K562 (cell line): ENCODE results near the gene DCAF15. TPM values are rescaled to one million over a fixed set of nuclear protein-coding genes. Genes with fewer than 3 reads are reported as not detected.
A peak's percentile ranks its signal among the peaks of the same experiment; 100 is the strongest.

Source experiments
- CREB1 ChIP-seq, 2 experiments: sonication (generic) in 1 of 2; formaldehyde crosslinking in 1 of 2; IDR thresholded peaks; 2 replicates each; pipeline versions ENCODE4 v1.6.1 to v1.8.0; 2012 to 2022; ENCODE audit warnings: inconsistent platforms in 1 of 2, mild to moderate bottlenecking in 1 of 2, missing genetic modification reagents in 1 of 2, moderate library complexity in 1 of 2
- FOXA1 ChIP-seq: fragments of 450-650 bp; IDR thresholded peaks from 2 replicates; pipeline ENCODE4 v1.6.1; 2016; ENCODE audit warnings: mild to moderate bottlenecking, borderline replicate concordance
- HDAC8 ChIP-seq: fragments of 450-650 bp; IDR thresholded peaks from 2 replicates; pipeline ENCODE4 v1.6.1; 2016; ENCODE audit warnings: mild to moderate bottlenecking, missing genetic modification characterization, moderate library complexity, missing compliant biosample characterization
- MAFK ChIP-seq: IDR thresholded peaks from 2 replicates; pipeline ENCODE4 v1.6.1; 2011; ENCODE audit warnings: low read length, improper control_type of control experiment
- MBD2 ChIP-seq: sonication (generic); IDR thresholded peaks from 2 replicates; pipeline ENCODE4 v1.6.1; 2016; ENCODE audit warnings: low read depth, borderline replicate concordance
- MXI1 ChIP-seq: IDR thresholded peaks from 2 replicates; pipeline ENCODE4 v1.6.1; 2011; ENCODE audit warnings: low read depth, mild to moderate bottlenecking, improper control_type of control experiment, low read length
- NFE2L1 ChIP-seq: fragments of 450-650 bp; IDR thresholded peaks from 2 replicates; pipeline ENCODE4 v1.6.1; 2016; ENCODE audit warnings: missing genetic modification characterization, low read depth, mild to moderate bottlenecking, missing compliant biosample characterization, moderate library complexity, borderline replicate concordance
- NR2C2 ChIP-seq, 2 experiments: fragments of 200-800 bp in 1 of 2; sonication (Bioruptor generic) in 1 of 2; sonication (generic) in 1 of 2; formaldehyde crosslinking in 1 of 2; IDR thresholded peaks; 2 replicates each; pipeline versions ENCODE4 v1.6.1 to v1.8.0; 2016 to 2022; ENCODE audit warnings: mild to moderate bottlenecking in 1 of 2, missing compliant biosample characterization in 1 of 2, missing genetic modification characterization in 1 of 2, missing genetic modification reagents in 1 of 2
- PPARD ChIP-seq: fragments of 250-450 bp; sonication (Bioruptor Pico); IDR thresholded peaks from 2 replicates; pipeline ENCODE4 v1.8.0; 2022; ENCODE audit warnings: inconsistent platforms, mild to moderate bottlenecking, moderate library complexity
- PRMT5 ChIP-seq: sonication (generic); formaldehyde crosslinking; IDR thresholded peaks from 2 replicates; pipeline ENCODE4 v1.5.0; 2020; ENCODE audit warnings: missing genetic modification reagents
- SMAD1 ChIP-seq: fragments of 150-350 bp; IDR thresholded peaks from 2 replicates; pipeline ENCODE4 v1.6.1; 2014; ENCODE audit warnings: low read length, low read depth; ENCODE audit not compliant: partially characterized antibody
- STAT5A ChIP-seq: IDR thresholded peaks from 2 replicates; pipeline ENCODE4 v1.6.1; 2012; ENCODE audit warnings: low read length, inconsistent platforms, borderline replicate concordance
- TCFL5 ChIP-seq: fragments of 250-450 bp; sonication (Bioruptor Pico); conservative IDR thresholded peaks from 2 replicates; pipeline ENCODE4 v1.6.1; 2021; ENCODE audit warnings: mild to moderate bottlenecking, moderate library complexity, matching md5 sums
- XRCC4 ChIP-seq: IDR thresholded peaks from one replicate; pipeline ENCODE4 v1.6.1; 2011; ENCODE audit not compliant: insufficient read depth, insufficient read length; ENCODE audit errors: extremely low read depth
- ZBTB1 ChIP-seq: sonication (generic); formaldehyde crosslinking; IDR thresholded peaks from 2 replicates; pipeline ENCODE4 v1.8.1; 2023; ENCODE audit warnings: missing genetic modification reagents, low read depth, mild to moderate bottlenecking, borderline replicate concordance
- ZC3H11A ChIP-seq: IDR thresholded peaks from 2 replicates; pipeline ENCODE4 v1.6.1; 2012; ENCODE audit warnings: low read depth, low read length, improper control_type of control experiment
- ZNF239 ChIP-seq: fragments of 250-450 bp; sonication (Bioruptor Pico); IDR thresholded peaks from 2 replicates; pipeline ENCODE4 v1.4.0; 2020; ENCODE audit warnings: mild to moderate bottlenecking
- ZNF41 ChIP-seq: fragments of 250-450 bp; sonication (Bioruptor Pico); conservative IDR thresholded peaks from 2 replicates; pipeline ENCODE4 v1.4.0; 2020; ENCODE audit warnings: mild to moderate bottlenecking
- ZNF586 ChIP-seq: fragments of 450-650 bp; formaldehyde crosslinking; conservative IDR thresholded peaks from 2 replicates; pipeline ENCODE4 v1.4.0; 2020; ENCODE audit warnings: mild to moderate bottlenecking, moderate library complexity
- ZNF589 ChIP-seq: fragments of 200-800 bp; sonication (Bioruptor generic); IDR thresholded peaks from 2 replicates; pipeline ENCODE4 v1.6.1; 2016; ENCODE audit warnings: low read depth, missing genetic modification characterization, missing compliant biosample characterization
- ZNF75A ChIP-seq: fragments of 450-650 bp; formaldehyde crosslinking; IDR thresholded peaks from 2 replicates; pipeline ENCODE4 v1.4.0; 2020; ENCODE audit warnings: mild to moderate bottlenecking
- polyA plus RNA-seq, 8 experiments: library from polyadenylated mRNA; depleted of rRNA in 4 of 8; stranded (reverse) in 5 of 8; unstranded in 3 of 8; fragments of >200 nt; fragmentation: Nextera tagmentation in 2 of 8; fragmentation: Illumina TruSeq in 1 of 8; extraction: Ambion mirVana in 2 of 8; extraction: Trizol in 1 of 8; gene quantifications; 2 replicates each; pipeline versions ENCODE4 v1.2.1 to v1.2.3, GENCODE V29; 2011 to 2014; ENCODE audit warnings: inconsistent platforms in 1 of 8, missing spikeins in 1 of 8
- total RNA-seq, 7 experiments: library from RNA; depleted of rRNA in 6 of 7; stranded (reverse); fragments of >200 nt in 6 of 7; fragmentation: Illumina TruSeq in 2 of 7; extraction: Trizol in 2 of 7; gene quantifications; 2 replicates each; pipeline versions ENCODE4 v1.2.1 to v1.2.3, GENCODE V29; 2011 to 2021; ENCODE audit warnings: low replicate concordance in 1 of 7
- TF ChIP-seq, protein P1 (sequence below): IDR thresholded peaks from 3 replicates; pipeline ENCODE4 v1.6.1; 2011; ENCODE audit warnings: borderline replicate concordance, mild to moderate bottlenecking; ENCODE audit not compliant: insufficient read length, insufficient read depth
- TF ChIP-seq, protein P2 (sequence below): fragments of 450-650 bp; IDR thresholded peaks from 2 replicates; pipeline ENCODE4 v1.6.1; 2016; ENCODE audit warnings: missing biosample characterization, missing genetic modification characterization
- TF ChIP-seq, protein P3 (sequence below): sonication (generic); formaldehyde crosslinking; IDR thresholded peaks from 2 replicates; pipeline ENCODE4 v1.8.1; 2023; ENCODE audit warnings: mild to moderate bottlenecking, missing genetic modification reagents
- TF ChIP-seq, protein P4 (sequence below): fragments of 450-650 bp; formaldehyde crosslinking; conservative IDR thresholded peaks from 2 replicates; pipeline ENCODE4 v1.4.0; 2022; ENCODE audit warnings: mild to moderate bottlenecking, missing genetic modification characterization

Gene DCAF15
- total and polyA plus RNA-seq, 9 of the 15 experiments (the other 6 are each of a cell fraction or from before 2014, with no cell fraction given) = 0.17 to 68.5 (median 27.7) TPM

DNA sequence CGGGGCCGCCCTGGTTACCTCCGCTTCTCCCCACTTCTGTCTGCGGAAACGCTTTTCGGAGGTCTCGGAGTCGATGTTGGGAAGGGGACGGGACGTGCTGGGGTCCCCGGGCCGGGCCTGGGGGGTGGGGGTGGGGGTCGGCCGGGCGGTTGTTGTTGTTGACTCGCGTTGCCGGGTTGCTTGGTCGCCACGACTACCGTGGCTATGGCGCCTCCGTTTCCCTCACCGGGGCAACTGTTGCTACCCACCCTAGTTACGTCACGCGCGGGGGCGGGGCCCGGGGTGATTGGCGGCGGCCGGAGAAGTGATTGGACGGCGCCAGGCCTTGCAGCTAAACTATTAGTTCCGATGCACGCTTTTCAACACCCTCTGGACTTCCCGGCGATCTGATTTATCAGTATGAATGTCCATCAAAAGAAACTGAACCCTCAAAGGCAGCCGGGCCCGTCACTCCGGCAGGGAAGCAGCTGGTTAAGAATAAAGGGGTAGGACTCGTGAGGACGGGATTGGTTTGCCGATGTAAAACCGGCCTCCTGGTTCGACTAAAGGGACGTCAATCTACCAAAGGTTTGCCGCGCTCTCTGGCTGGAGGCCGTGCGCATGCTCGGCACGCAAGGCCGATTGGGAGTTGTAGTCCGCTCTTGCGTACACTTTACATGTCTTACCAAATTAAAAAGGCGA lies 53.9 kb downstream of the DCAF15 start, which contains the start of gene RFX1 (continued):
- no peak for TF ChIP-seq ZBTB1 (CRISPR knock-in tag)
- no peak for TF ChIP-seq FOXA1
- peak; percentile 40 for TF ChIP-seq SMAD1
- peak; percentile 100 for TF ChIP-seq MXI1
- no peak for TF ChIP-seq ZNF239
- no peak for TF ChIP-seq MAFK
- TF ChIP-seq NR2C2 (CRISPR knock-in tag; IDR thresholded peaks at IDR 0.05) = no peak
- TF ChIP-seq NR2C2 (tag; IDR thresholded peaks at IDR 0.05) = no peak
- no peak for TF ChIP-seq PPARD
- TF ChIP-seq STAT5A = no peak
- TF ChIP-seq, protein P1, sequence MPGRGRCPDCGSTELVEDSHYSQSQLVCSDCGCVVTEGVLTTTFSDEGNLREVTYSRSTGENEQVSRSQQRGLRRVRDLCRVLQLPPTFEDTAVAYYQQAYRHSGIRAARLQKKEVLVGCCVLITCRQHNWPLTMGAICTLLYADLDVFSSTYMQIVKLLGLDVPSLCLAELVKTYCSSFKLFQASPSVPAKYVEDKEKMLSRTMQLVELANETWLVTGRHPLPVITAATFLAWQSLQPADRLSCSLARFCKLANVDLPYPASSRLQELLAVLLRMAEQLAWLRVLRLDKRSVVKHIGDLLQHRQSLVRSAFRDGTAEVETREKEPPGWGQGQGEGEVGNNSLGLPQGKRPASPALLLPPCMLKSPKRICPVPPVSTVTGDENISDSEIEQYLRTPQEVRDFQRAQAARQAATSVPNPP = no peak
- no peak for TF ChIP-seq ZNF586
- TF ChIP-seq, protein P2, sequence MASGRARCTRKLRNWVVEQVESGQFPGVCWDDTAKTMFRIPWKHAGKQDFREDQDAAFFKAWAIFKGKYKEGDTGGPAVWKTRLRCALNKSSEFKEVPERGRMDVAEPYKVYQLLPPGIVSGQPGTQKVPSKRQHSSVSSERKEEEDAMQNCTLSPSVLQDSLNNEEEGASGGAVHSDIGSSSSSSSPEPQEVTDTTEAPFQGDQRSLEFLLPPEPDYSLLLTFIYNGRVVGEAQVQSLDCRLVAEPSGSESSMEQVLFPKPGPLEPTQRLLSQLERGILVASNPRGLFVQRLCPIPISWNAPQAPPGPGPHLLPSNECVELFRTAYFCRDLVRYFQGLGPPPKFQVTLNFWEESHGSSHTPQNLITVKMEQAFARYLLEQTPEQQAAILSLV (tag) = no peak
- no peak for TF ChIP-seq ZNF589 (CRISPR knock-in tag)
- TF ChIP-seq PRMT5 (CRISPR knock-in tag) = no peak
- peak; percentile 67; the same call in 1 of the 2 replicates for TF ChIP-seq CREB1 (IDR thresholded peaks at IDR 0.05)
- no peak for TF ChIP-seq CREB1 (CRISPR knock-in tag; IDR thresholded peaks at IDR 0.05)
- TF ChIP-seq HDAC8 (tag) = no peak
- no peak for TF ChIP-seq ZC3H11A
- no peak for TF ChIP-seq ZNF75A (CRISPR knock-in tag)
- no peak for TF ChIP-seq XRCC4
- TF ChIP-seq, protein P3, sequence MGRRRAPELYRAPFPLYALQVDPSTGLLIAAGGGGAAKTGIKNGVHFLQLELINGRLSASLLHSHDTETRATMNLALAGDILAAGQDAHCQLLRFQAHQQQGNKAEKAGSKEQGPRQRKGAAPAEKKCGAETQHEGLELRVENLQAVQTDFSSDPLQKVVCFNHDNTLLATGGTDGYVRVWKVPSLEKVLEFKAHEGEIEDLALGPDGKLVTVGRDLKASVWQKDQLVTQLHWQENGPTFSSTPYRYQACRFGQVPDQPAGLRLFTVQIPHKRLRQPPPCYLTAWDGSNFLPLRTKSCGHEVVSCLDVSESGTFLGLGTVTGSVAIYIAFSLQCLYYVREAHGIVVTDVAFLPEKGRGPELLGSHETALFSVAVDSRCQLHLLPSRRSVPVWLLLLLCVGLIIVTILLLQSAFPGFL (CRISPR knock-in tag) = no peak
- peak; percentile 100 for TF ChIP-seq MBD2
- no peak for TF ChIP-seq NFE2L1 (tag)
- TF ChIP-seq, protein P4, sequence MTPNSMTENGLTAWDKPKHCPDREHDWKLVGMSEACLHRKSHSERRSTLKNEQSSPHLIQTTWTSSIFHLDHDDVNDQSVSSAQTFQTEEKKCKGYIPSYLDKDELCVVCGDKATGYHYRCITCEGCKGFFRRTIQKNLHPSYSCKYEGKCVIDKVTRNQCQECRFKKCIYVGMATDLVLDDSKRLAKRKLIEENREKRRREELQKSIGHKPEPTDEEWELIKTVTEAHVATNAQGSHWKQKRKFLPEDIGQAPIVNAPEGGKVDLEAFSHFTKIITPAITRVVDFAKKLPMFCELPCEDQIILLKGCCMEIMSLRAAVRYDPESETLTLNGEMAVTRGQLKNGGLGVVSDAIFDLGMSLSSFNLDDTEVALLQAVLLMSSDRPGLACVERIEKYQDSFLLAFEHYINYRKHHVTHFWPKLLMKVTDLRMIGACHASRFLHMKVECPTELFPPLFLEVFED = 0 out of 2 replicates have a peak, but pooled peaks have one; percentile 9
- no peak for TF ChIP-seq ZNF41 (CRISPR knock-in tag)
- TF ChIP-seq TCFL5 (CRISPR knock-in tag) = no peak
